ENCODE data around the gene FOXA1. TPM values are rescaled to one million over a fixed set of nuclear protein-coding genes. Genes with fewer than 3 reads are reported as not detected.

Gene FOXA1
- total and polyA plus RNA-seq, 9 donors, result 0.12 to 2.9 (median 0.31) TPM; not detected in 6

GRCh38 chr14:37553935-37554550, 41.0 kb downstream of the FOXA1 start:
- 95 to 96% (median 95%) methylated on average over 1 of the region's 1 CpG for WGBS, 3 donors
- intact Hi-C loops (cut with DNase I), result no loop called here
- H3K36me3 ChIP-seq, result no peaks in the 10 kb centered on the region
- no peaks in the 10 kb centered on the region for H3K27me3 ChIP-seq
- H3K27ac ChIP-seq, result no peak overlapping the region
- H3K4me3 ChIP-seq, result no peak overlapping the region
- no peaks in the 10 kb centered on the region for H3K4me1 ChIP-seq (ENCODE audit: insufficient read depth)
- no peak for DNase-seq
- no peaks in the 10 kb centered on the region for H3K9me3 ChIP-seq
- TF ChIP-seq, protein P1, sequence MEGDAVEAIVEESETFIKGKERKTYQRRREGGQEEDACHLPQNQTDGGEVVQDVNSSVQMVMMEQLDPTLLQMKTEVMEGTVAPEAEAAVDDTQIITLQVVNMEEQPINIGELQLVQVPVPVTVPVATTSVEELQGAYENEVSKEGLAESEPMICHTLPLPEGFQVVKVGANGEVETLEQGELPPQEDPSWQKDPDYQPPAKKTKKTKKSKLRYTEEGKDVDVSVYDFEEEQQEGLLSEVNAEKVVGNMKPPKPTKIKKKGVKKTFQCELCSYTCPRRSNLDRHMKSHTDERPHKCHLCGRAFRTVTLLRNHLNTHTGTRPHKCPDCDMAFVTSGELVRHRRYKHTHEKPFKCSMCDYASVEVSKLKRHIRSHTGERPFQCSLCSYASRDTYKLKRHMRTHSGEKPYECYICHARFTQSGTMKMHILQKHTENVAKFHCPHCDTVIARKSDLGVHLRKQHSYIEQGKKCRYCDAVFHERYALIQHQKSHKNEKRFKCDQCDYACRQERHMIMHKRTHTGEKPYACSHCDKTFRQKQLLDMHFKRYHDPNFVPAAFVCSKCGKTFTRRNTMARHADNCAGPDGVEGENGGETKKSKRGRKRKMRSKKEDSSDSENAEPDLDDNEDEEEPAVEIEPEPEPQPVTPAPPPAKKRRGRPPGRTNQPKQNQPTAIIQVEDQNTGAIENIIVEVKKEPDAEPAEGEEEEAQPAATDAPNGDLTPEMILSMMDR (IDR thresholded peaks at IDR 0.05), result no peak
- TF ChIP-seq POLR2A (IDR thresholded peaks at IDR 0.05) (no peak), EP300 (IDR thresholded peaks at IDR 0.05) (no peak)

GRCh38 chr14:37551119-37551518, 43.9 kb downstream of the FOXA1 start:
- H3K36me3 ChIP-seq, result no peaks in the 10 kb centered on the region
- no peak for DNase-seq
- no peaks in the 10 kb centered on the region for H3K4me1 ChIP-seq (ENCODE audit: insufficient read depth)
- no peak overlapping the region for H3K4me3 ChIP-seq
- H3K27ac ChIP-seq, result no peak overlapping the region
- TF ChIP-seq EP300 (IDR thresholded peaks at IDR 0.05), result no peak
- no peak for TF ChIP-seq POLR2A (IDR thresholded peaks at IDR 0.05)
- TF ChIP-seq, protein P1 (IDR thresholded peaks at IDR 0.05), result no peak
- 94 to 97% (median 95%) methylated on average over 1 of the region's 1 CpG for WGBS, 3 donors
- no peaks in the 10 kb centered on the region for H3K9me3 ChIP-seq
- no peaks in the 10 kb centered on the region for H3K27me3 ChIP-seq
- intact Hi-C loops (cut with DNase I), result no loop called here

- TF ChIP-seq, protein P1 (IDR thresholded peaks at IDR 0.05), result no peak
- TF ChIP-seq EP300 (IDR thresholded peaks at IDR 0.05) (no peak), POLR2A (IDR thresholded peaks at IDR 0.05) (no peak)
- intact Hi-C loops (cut with DNase I), result no loop called here
- Histone ChIP-seq H3K4me3 (no peak overlapping the region), H3K27ac (no peak overlapping the region), H3K9me3 (no peaks in the 10 kb centered on the region), H3K27me3 (no peaks in the 10 kb centered on the region), H3K4me1 (ENCODE audit: insufficient read depth) (no peaks in the 10 kb centered on the region), H3K36me3 (no peaks in the 10 kb centered on the region)
- no peak for DNase-seq
- WGBS, 3 donors, result 21 to 23% (median 22%) methylated on average over 5 of the region's 5 CpGs
Observed at GRCh38 chr14:37550511-37550910, 44.5 kb downstream of the FOXA1 start.

- DNase-seq, result no peak
- intact Hi-C loops (cut with DNase I), result no loop called here
- Histone ChIP-seq H3K36me3 (no peaks in the 10 kb centered on the region), H3K27me3 (no peaks in the 10 kb centered on the region), H3K9me3 (no peaks in the 10 kb centered on the region), H3K27ac (no peak overlapping the region), H3K4me3 (no peak overlapping the region), H3K4me1 (ENCODE audit: insufficient read depth) (no peaks in the 10 kb centered on the region)
- TF ChIP-seq, protein P1 (IDR thresholded peaks at IDR 0.05), result no peak
- TF ChIP-seq EP300 (IDR thresholded peaks at IDR 0.05) (no peak), POLR2A (IDR thresholded peaks at IDR 0.05) (no peak)
- WGBS, 3 donors, result 48 to 55% (median 50%) methylated on average over 6 of the region's 6 CpGs
Observed at GRCh38 chr14:37546621-37547447, 48.2 kb downstream of the FOXA1 start.
